Measurements from ENCODE around the gene C1QTNF6. TPM values are rescaled to one million over a fixed set of nuclear protein-coding genes. Genes with fewer than 3 reads are reported as not detected.

C1QTNF6 gene
- total and polyA plus RNA-seq, 10 of the 15 experiments (the other 5 are each of a cell fraction or from before 2014, with no cell fraction given) = 0.16 to 4.1 (median 1.3) TPM

- no peaks in the 10 kb centered on the region for H3K27me3 ChIP-seq (replicated peaks in 1 of 2; ENCODE audit: control insufficient read depth in 2 of 2, insufficient read depth in 2 of 2, low read length in 1 of 2)
- H3K36me3 ChIP-seq (ENCODE audit: control insufficient read depth in 2 of 2, insufficient read depth in 2 of 2, low read length in 1 of 2) = no peaks in the 10 kb centered on the region
- ChIA-PET SMC1A (ENCODE audit: uncharacterized antibody, unreplicated experiment) (interaction anchor here (3.6 to 9.6 kb wide), 4 partner anchors 9 to 100 kb away, joined by 13 to 203 read pairs (median 29); partner anchors contain the start of gene IL2RB), RAD21 (ENCODE audit: unreplicated experiment) (interaction anchor here (6.9 kb wide), 1 partner anchor 10 kb away, joined by 158 read pairs; the partner anchor contains the start of gene IL2RB), POLR2A (interaction anchor here (0.9 to 8.3 kb wide), 2 partner anchors 10 to 34 kb away, joined by 3 to 128 read pairs; partner anchors contain the start of gene IL2RB), CTCF (interaction anchor here (0.6 to 5.1 kb wide), 6 partner anchors 10 to 289 kb away, joined by 3 to 116 read pairs (median 4); partner anchors contain the start of gene IL2RB)
- TF ChIP-seq SIN3A (IDR thresholded peaks at IDR 0.05; ENCODE audit: low read depth, low read length) (no peak), RELA (IDR thresholded peaks at IDR 0.05; ENCODE audit: borderline replicate concordance, partially characterized antibody) (no peak), ZBTB33 (IDR thresholded peaks at IDR 0.05) (no peak)
- no peak overlapping the region for H2AFZ ChIP-seq (ENCODE audit: control insufficient read depth, low read depth, low read length)
- no TSS peak for BruUV-seq (replicated peaks)
- no peaks in the 10 kb centered on the region for H4K20me1 ChIP-seq (ENCODE audit: control insufficient read depth, insufficient read depth)
- H3K4me2 ChIP-seq (ENCODE audit: control insufficient read depth, insufficient read depth) = no peak overlapping the region
- in situ Hi-C loops (cut with MboI) = no loop called here
- H3K9me3 ChIP-seq (replicated peaks; ENCODE audit: control insufficient read depth, insufficient read depth, low read length) = peaks cover 5% of the 10 kb centered on the region; the same call in 2 of the 3 replicates
- ATAC-seq (no peak), FAIRE-seq (no peak), DNase-seq (ENCODE audit: low read depth, low spot score) (no peak)
- no peak overlapping the region for H3K9ac ChIP-seq (ENCODE audit: control insufficient read depth, insufficient read depth, low read length)
- WGBS (ENCODE audit: insufficient coverage, insufficient replicate concordance, low lambda C conversion rate, missing lambda C conversion rate) = 92% methylated on average over 6 of the region's 6 CpGs
- peaks cover 60% of the 10 kb centered on the region for H3K4me1 ChIP-seq (ENCODE audit: control insufficient read depth, insufficient read depth, low read length)
- intact Hi-C loops (cut with micrococcal nuclease; ENCODE audit: unreplicated experiment) = loop anchor here (5.0 kb wide), 2 partner anchors 82 to 298 kb away; partner anchors contain the start of genes NCF4 and RAC2
- no peaks in the 10 kb centered on the region for H3K79me2 ChIP-seq (ENCODE audit: control insufficient read depth, insufficient read depth, low read length)
- H3K4me3 ChIP-seq = no peak overlapping the region
- no peak overlapping the region for H3K27ac ChIP-seq (ENCODE audit: control insufficient read depth, insufficient read depth)
Measured at GRCh38 chr22:37160027-37160426, 28.0 kb downstream of the C1QTNF6 start.

- TF ChIP-seq BCL11A (IDR thresholded peaks at IDR 0.05; ENCODE audit: low read depth, low read length) (no peak), PAX5 (IDR thresholded peaks at IDR 0.05; ENCODE audit: borderline replicate concordance, low read depth, low read length) (no peak), RBBP5 (conservative IDR thresholded peaks at IDR 0.05) (no peak), DPF2 (IDR thresholded peaks at IDR 0.05) (no peak)
- no peaks in the 10 kb centered on the region for H4K20me1 ChIP-seq (ENCODE audit: control insufficient read depth, insufficient read depth)
- H3K79me2 ChIP-seq (ENCODE audit: control insufficient read depth, insufficient read depth, low read length) = no peaks in the 10 kb centered on the region
- ChIA-PET CTCF (no interaction called here), RAD21 (ENCODE audit: unreplicated experiment) (no interaction called here), POLR2A (no interaction called here), SMC1A (ENCODE audit: uncharacterized antibody, unreplicated experiment) (no interaction called here)
- BruUV-seq (replicated peaks) = no TSS peak
- in situ Hi-C loops (cut with MboI) = no loop called here
- H3K4me1 ChIP-seq (ENCODE audit: control insufficient read depth, insufficient read depth, low read length) = peaks cover 60% of the 10 kb centered on the region
- H3K4me2 ChIP-seq (ENCODE audit: control insufficient read depth, insufficient read depth) = no peak overlapping the region
- FAIRE-seq (no peak), DNase-seq (ENCODE audit: low read depth, low spot score) (no peak), ATAC-seq (no peak)
- H3K4me3 ChIP-seq = no peak overlapping the region
- intact Hi-C loops (cut with micrococcal nuclease; ENCODE audit: unreplicated experiment) = no loop called here
- WGBS (ENCODE audit: insufficient coverage, insufficient replicate concordance, low lambda C conversion rate, missing lambda C conversion rate) = 45% methylated on average over 5 of the region's 5 CpGs
- H3K36me3 ChIP-seq (ENCODE audit: control insufficient read depth in 2 of 2, insufficient read depth in 2 of 2, low read length in 1 of 2) = no peaks in the 10 kb centered on the region
- no peaks in the 10 kb centered on the region for H3K27me3 ChIP-seq (replicated peaks in 1 of 2; ENCODE audit: control insufficient read depth in 2 of 2, insufficient read depth in 2 of 2, low read length in 1 of 2)
- H3K27ac ChIP-seq (ENCODE audit: control insufficient read depth, insufficient read depth) = no peak overlapping the region
- no peak overlapping the region for H2AFZ ChIP-seq (ENCODE audit: control insufficient read depth, low read depth, low read length)
- no peak overlapping the region for H3K9ac ChIP-seq (ENCODE audit: control insufficient read depth, insufficient read depth, low read length)
- H3K9me3 ChIP-seq (replicated peaks; ENCODE audit: control insufficient read depth, insufficient read depth, low read length) = peaks cover 5% of the 10 kb centered on the region; the same call in 2 of the 3 replicates
Measured at GRCh38 chr22:37158963-37159290, 29.1 kb downstream of the C1QTNF6 start.

Measured in GM12878 (cell line).